ENCODE data around the gene ANO10.
"Not testable (repeated sequence)": the region's sequence is repeated elsewhere in the genome, so short reads cannot be mapped to it uniquely, and the experiment has no call there.

The ANO10 gene

DNA sequence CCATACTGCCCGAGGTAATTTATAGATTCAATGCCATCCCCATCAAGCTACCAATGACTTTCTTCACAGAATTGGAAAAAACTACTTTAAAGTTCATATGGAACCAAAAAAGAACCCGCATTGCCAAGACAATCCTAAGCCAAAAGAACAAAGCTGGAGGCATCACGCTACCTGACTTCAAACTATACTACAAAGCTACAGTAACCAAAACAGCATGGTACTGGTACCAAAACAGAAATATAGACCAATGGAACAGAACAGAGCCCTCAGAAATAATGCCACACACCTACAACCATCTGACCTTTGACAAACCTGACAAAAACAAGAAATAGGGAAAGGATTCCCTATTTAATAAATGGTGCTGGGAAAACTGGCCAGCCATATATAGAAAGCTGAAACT lies 25.6 kb downstream of the ANO10 start:
- H2BK120ac ChIP-seq (ENCODE audit: low read depth, low read length); H3K27ac ChIP-seq (ENCODE audit: low read depth, low read length); H3K4ac ChIP-seq (ENCODE audit: low read depth, low read length); H4K8ac ChIP-seq (ENCODE audit: low read depth, low read length); H3K36me3 ChIP-seq (ENCODE audit: control insufficient read depth, insufficient read depth, low read length); H3K9ac ChIP-seq (ENCODE audit: low read length); H3K56ac ChIP-seq (ENCODE audit: low read length); H2BK5ac ChIP-seq (ENCODE audit: low read length); H3K23ac ChIP-seq (ENCODE audit: low read length); H3K18ac ChIP-seq (ENCODE audit: low read length); DNase-seq; H3K4me2 ChIP-seq (ENCODE audit: low read length); H3K4me3 ChIP-seq (ENCODE audit: low read length); H4K5ac ChIP-seq (ENCODE audit: low read length); H3K79me2 ChIP-seq (ENCODE audit: control insufficient read depth, insufficient read depth, low read length); H2BK15ac ChIP-seq (replicated peaks; ENCODE audit: low read depth); H2AK5ac ChIP-seq (ENCODE audit: low read length); H3K27me3 ChIP-seq (ENCODE audit: insufficient read depth, low read length, poor library complexity); H3K79me1 ChIP-seq (ENCODE audit: low read length); H3K4me1 ChIP-seq (ENCODE audit: control insufficient read depth, low read depth, low read length): not testable (repeated sequence)
- no CpG with 5 or more reads among the region's 3 CpGs for WGBS (ENCODE audit: extremely low coverage, insufficient coverage, low lambda C conversion rate)

DNA sequence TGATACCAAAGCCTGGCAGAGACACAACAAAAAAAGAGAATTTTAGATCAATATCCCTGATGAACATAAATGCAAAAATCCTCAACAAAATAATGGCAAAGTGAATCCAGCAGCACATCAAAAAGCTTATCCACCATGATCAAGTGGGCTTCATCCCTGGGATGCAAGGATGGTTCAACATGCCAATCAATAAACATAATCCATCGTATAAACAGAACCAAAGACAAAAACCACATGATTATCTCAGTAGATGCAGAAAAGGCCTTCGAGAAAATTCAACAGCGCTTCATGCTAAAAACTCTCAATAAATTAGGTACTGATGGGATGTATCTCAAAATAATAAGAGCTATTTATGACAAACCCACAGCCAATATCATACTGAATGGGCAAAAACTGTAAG lies 26.5 kb downstream of the ANO10 start:
- not testable (repeated sequence) for H3K4me3 ChIP-seq (ENCODE audit: low read length); H3K27me3 ChIP-seq (ENCODE audit: insufficient read depth, low read length, poor library complexity); H2BK5ac ChIP-seq (ENCODE audit: low read length); H3K23ac ChIP-seq (ENCODE audit: low read length); H3K36me3 ChIP-seq (ENCODE audit: control insufficient read depth, insufficient read depth, low read length); H3K9ac ChIP-seq (ENCODE audit: low read length); H3K56ac ChIP-seq (ENCODE audit: low read length); H3K4me2 ChIP-seq (ENCODE audit: low read length); H3K18ac ChIP-seq (ENCODE audit: low read length); H3K79me1 ChIP-seq (ENCODE audit: low read length); H2AK5ac ChIP-seq (ENCODE audit: low read length); H4K5ac ChIP-seq (ENCODE audit: low read length); H4K8ac ChIP-seq (ENCODE audit: low read depth, low read length); H3K79me2 ChIP-seq (ENCODE audit: control insufficient read depth, insufficient read depth, low read length); H2BK15ac ChIP-seq (replicated peaks; ENCODE audit: low read depth); H3K4me1 ChIP-seq (ENCODE audit: control insufficient read depth, low read depth, low read length); DNase-seq; H2BK120ac ChIP-seq (ENCODE audit: low read depth, low read length); H3K27ac ChIP-seq (ENCODE audit: low read depth, low read length); H3K4ac ChIP-seq (ENCODE audit: low read depth, low read length)
- no CpG with 5 or more reads among the region's 3 CpGs for WGBS (ENCODE audit: extremely low coverage, insufficient coverage, low lambda C conversion rate)

DNA sequence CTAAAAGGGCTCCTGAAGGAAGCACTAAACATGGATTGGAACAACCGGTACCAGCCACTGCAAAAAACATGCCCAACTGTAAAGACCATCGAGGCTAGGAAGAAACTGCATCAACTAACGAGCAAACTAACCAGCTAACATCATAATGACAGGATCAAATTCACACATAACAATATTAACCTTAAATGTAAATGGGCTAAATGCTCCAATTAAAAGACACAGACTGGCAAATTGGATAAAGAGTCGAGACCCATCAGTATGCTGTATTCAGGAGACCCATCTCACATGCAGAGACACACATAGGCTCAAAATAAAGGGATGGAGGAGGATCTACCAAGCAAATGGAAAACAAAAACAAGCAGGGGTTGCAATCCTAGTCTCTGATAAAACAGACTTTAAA lies 28.2 kb downstream of the ANO10 start:
- H3K79me2 ChIP-seq (ENCODE audit: control insufficient read depth, insufficient read depth, low read length); H4K8ac ChIP-seq (ENCODE audit: low read depth, low read length); H3K79me1 ChIP-seq (ENCODE audit: low read length); H2BK120ac ChIP-seq (ENCODE audit: low read depth, low read length); H3K27ac ChIP-seq (ENCODE audit: low read depth, low read length); H3K4me3 ChIP-seq (ENCODE audit: low read length); H3K36me3 ChIP-seq (ENCODE audit: control insufficient read depth, insufficient read depth, low read length); H3K56ac ChIP-seq (ENCODE audit: low read length); H3K4ac ChIP-seq (ENCODE audit: low read depth, low read length); H3K27me3 ChIP-seq (ENCODE audit: insufficient read depth, low read length, poor library complexity); H3K4me1 ChIP-seq (ENCODE audit: control insufficient read depth, low read depth, low read length); H3K9ac ChIP-seq (ENCODE audit: low read length); H3K18ac ChIP-seq (ENCODE audit: low read length); H4K5ac ChIP-seq (ENCODE audit: low read length); H3K23ac ChIP-seq (ENCODE audit: low read length); H2BK15ac ChIP-seq (replicated peaks; ENCODE audit: low read depth); H2AK5ac ChIP-seq (ENCODE audit: low read length); DNase-seq; H3K4me2 ChIP-seq (ENCODE audit: low read length); H2BK5ac ChIP-seq (ENCODE audit: low read length): not testable (repeated sequence)
- WGBS (ENCODE audit: extremely low coverage, insufficient coverage, low lambda C conversion rate), result no CpG with 5 or more reads among the region's 4 CpGs

DNA sequence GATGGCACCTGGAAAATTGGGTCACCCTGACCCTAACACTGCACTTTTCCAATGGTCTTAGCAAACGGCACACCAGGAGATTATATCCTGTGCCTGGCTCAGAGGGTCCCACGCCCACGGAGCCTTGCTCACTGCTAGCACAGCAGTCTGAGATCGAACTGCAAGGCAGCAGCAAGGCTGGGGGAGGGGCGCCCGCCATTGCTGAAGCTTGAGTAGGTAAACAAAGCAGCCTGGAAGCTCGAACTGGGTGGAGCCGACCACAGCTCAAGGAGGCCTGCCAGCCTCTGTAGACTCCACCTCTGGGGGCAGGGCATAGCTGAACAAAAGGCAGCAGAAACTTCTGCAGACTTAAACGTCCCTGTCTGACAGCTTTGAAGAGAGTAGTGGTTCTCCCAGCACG lies 29.9 kb downstream of the ANO10 start:
- H3K36me3 ChIP-seq (ENCODE audit: control insufficient read depth, insufficient read depth, low read length); H2BK15ac ChIP-seq (replicated peaks; ENCODE audit: low read depth); DNase-seq; H2BK120ac ChIP-seq (ENCODE audit: low read depth, low read length); H3K4me1 ChIP-seq (ENCODE audit: control insufficient read depth, low read depth, low read length); H3K4ac ChIP-seq (ENCODE audit: low read depth, low read length); H3K4me2 ChIP-seq (ENCODE audit: low read length); H3K4me3 ChIP-seq (ENCODE audit: low read length); H3K9ac ChIP-seq (ENCODE audit: low read length); H3K79me1 ChIP-seq (ENCODE audit: low read length); H3K27ac ChIP-seq (ENCODE audit: low read depth, low read length); H2BK5ac ChIP-seq (ENCODE audit: low read length); H3K18ac ChIP-seq (ENCODE audit: low read length); H4K5ac ChIP-seq (ENCODE audit: low read length); H2AK5ac ChIP-seq (ENCODE audit: low read length); H3K56ac ChIP-seq (ENCODE audit: low read length); H3K27me3 ChIP-seq (ENCODE audit: insufficient read depth, low read length, poor library complexity); H3K23ac ChIP-seq (ENCODE audit: low read length); H3K79me2 ChIP-seq (ENCODE audit: control insufficient read depth, insufficient read depth, low read length); H4K8ac ChIP-seq (ENCODE audit: low read depth, low read length): not testable (repeated sequence)
- WGBS (ENCODE audit: extremely low coverage, insufficient coverage, low lambda C conversion rate), result no CpG with 5 or more reads among the region's 10 CpGs

DNA sequence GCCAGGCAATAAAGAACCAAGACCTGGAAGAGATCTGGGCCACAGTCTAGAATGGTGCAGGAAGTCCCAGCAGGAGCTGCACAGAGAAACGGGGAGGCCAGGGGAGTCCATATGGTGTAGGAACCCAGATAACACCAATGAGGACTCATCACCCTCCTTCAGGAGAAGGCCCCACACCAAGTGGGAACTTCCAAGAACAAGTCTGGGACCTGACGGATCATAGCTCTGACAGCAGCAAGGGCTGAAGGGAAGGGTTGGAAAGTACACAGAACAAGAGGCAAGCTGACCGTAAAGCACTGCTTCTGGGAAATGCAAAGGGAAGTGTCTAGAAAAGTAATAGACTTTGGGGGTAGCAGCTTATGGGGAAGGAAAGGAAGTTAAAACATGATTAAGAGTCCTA lies 34.5 kb downstream of the ANO10 start:
- peaks cover 1% of the 10 kb centered on the region for H3K79me1 ChIP-seq (ENCODE audit: low read length)
- H3K27me3 ChIP-seq (ENCODE audit: insufficient read depth, low read length, poor library complexity), result no peaks in the 10 kb centered on the region
- H3K4me1 ChIP-seq (ENCODE audit: control insufficient read depth, low read depth, low read length), result no peaks in the 10 kb centered on the region
- no peaks in the 10 kb centered on the region for H3K36me3 ChIP-seq (ENCODE audit: control insufficient read depth, insufficient read depth, low read length)
- no peak overlapping the region for H2BK15ac ChIP-seq (replicated peaks; ENCODE audit: low read depth)
- no peaks in the 10 kb centered on the region for H3K79me2 ChIP-seq (ENCODE audit: control insufficient read depth, insufficient read depth, low read length)
- H3K27ac ChIP-seq (ENCODE audit: low read depth, low read length), result no peak overlapping the region
- no peak overlapping the region for H2AK5ac ChIP-seq (ENCODE audit: low read length)
- H4K5ac ChIP-seq (ENCODE audit: low read length), result no peak overlapping the region
- no peak for DNase-seq
- no peak overlapping the region for H3K4me3 ChIP-seq (ENCODE audit: low read length)
- no peak overlapping the region for H3K9ac ChIP-seq (ENCODE audit: low read length)
- WGBS (ENCODE audit: extremely low coverage, insufficient coverage, low lambda C conversion rate), result no CpG with 5 or more reads among the region's 3 CpGs
- H2BK5ac ChIP-seq (ENCODE audit: low read length), result no peak overlapping the region
- no peak overlapping the region for H2BK120ac ChIP-seq (ENCODE audit: low read depth, low read length)
- no peak overlapping the region for H3K4ac ChIP-seq (ENCODE audit: low read depth, low read length)
- H3K56ac ChIP-seq (ENCODE audit: low read length), result no peak overlapping the region
- H3K4me2 ChIP-seq (ENCODE audit: low read length), result no peak overlapping the region
- H3K23ac ChIP-seq (ENCODE audit: low read length), result no peak overlapping the region
- H3K18ac ChIP-seq (ENCODE audit: low read length), result no peak overlapping the region
- no peak overlapping the region for H4K8ac ChIP-seq (ENCODE audit: low read depth, low read length)

DNA sequence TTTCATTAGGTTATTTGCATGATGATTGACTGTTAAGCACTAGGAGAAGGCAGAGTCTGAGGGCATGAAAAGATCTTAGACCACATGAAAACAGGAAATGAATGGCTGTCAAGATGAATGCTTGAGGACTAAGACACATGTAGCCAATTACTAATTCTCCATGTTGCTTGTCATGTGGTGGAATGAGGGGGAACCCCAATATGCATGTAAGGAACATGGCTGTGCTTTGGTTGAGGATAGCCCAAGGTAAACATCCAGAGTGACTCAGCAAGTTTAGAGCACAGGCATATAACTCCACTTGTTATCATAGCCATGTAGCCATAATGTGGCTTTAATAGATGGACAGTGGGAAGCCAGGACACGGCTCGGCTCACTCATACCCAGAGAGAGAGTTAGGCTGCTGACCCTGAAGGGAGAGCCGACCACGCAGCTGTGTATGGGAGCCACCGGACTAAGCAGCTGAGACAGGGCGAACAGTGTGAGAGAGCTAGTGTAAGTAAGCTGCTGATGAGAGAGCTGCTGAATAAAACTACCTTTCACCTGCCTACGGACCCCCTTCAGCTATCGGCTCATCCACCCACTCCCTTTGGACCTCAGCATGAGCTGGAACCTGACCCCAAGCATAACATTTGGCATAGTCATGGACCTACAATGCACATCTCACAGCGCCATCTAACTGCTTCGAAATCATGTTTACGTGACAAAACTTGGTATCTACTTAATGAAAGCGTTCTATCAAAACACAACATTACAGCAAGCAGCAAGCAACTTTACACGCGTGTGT lies 37.6 kb downstream of the ANO10 start:
- Histone ChIP-seq H3K4me2 (ENCODE audit: low read length) (no peak overlapping the region), H3K79me2 (ENCODE audit: control insufficient read depth, insufficient read depth, low read length) (no peaks in the 10 kb centered on the region), H2BK120ac (ENCODE audit: low read depth, low read length) (no peak overlapping the region), H3K4ac (ENCODE audit: low read depth, low read length) (no peak overlapping the region), H2BK15ac (replicated peaks; ENCODE audit: low read depth) (no peak overlapping the region), H3K4me1 (ENCODE audit: control insufficient read depth, low read depth, low read length) (no peaks in the 10 kb centered on the region), H3K27me3 (ENCODE audit: insufficient read depth, low read length, poor library complexity) (no peaks in the 10 kb centered on the region), H4K8ac (ENCODE audit: low read depth, low read length) (no peak overlapping the region), H3K27ac (ENCODE audit: low read depth, low read length) (no peak overlapping the region), H3K9ac (ENCODE audit: low read length) (no peak overlapping the region), H3K36me3 (ENCODE audit: control insufficient read depth, insufficient read depth, low read length) (no peaks in the 10 kb centered on the region), H3K4me3 (ENCODE audit: low read length) (no peak overlapping the region), H3K18ac (ENCODE audit: low read length) (no peak overlapping the region), H3K56ac (ENCODE audit: low read length) (no peak overlapping the region), H2AK5ac (ENCODE audit: low read length) (no peak overlapping the region), H4K5ac (ENCODE audit: low read length) (no peak overlapping the region), H3K79me1 (ENCODE audit: low read length) (peaks cover 1% of the 10 kb centered on the region), H2BK5ac (ENCODE audit: low read length) (no peak overlapping the region), H3K23ac (ENCODE audit: low read length) (no peak overlapping the region)
- no CpG with 5 or more reads among the region's 14 CpGs for WGBS (ENCODE audit: extremely low coverage, insufficient coverage, low lambda C conversion rate)
- no peak for DNase-seq
